ENCODE data around the gene ALG1.
"Not testable (repeated sequence)": the region's sequence is repeated elsewhere in the genome, so short reads cannot be mapped to it uniquely, and the experiment has no call there.

The ALG1 gene

GRCh38 chr16:5040451-5040850 is 31.2 kb upstream of the ALG1 start:
- H4K5ac ChIP-seq (ENCODE audit: low read length) = no peak overlapping the region
- H2BK120ac ChIP-seq (ENCODE audit: low read depth, low read length) = no peak overlapping the region
- no peak overlapping the region for H2BK5ac ChIP-seq (ENCODE audit: low read length)
- no peak overlapping the region for H3K18ac ChIP-seq (ENCODE audit: low read length)
- no peaks in the 10 kb centered on the region for H3K79me2 ChIP-seq (ENCODE audit: control insufficient read depth, insufficient read depth, low read length)
- no peak overlapping the region for H3K56ac ChIP-seq (ENCODE audit: low read length)
- H2BK15ac ChIP-seq (replicated peaks; ENCODE audit: low read depth) = no peak overlapping the region
- no peaks in the 10 kb centered on the region for H3K27me3 ChIP-seq (ENCODE audit: insufficient read depth, low read length, poor library complexity)
- no peaks in the 10 kb centered on the region for H3K36me3 ChIP-seq (ENCODE audit: control insufficient read depth, insufficient read depth, low read length)
- H3K4me1 ChIP-seq (ENCODE audit: control insufficient read depth, low read depth, low read length) = no peaks in the 10 kb centered on the region
- H3K27ac ChIP-seq (ENCODE audit: low read depth, low read length) = no peak overlapping the region
- no peaks in the 10 kb centered on the region for H3K79me1 ChIP-seq (ENCODE audit: low read length)
- no peak overlapping the region for H3K23ac ChIP-seq (ENCODE audit: low read length)
- no CpG with 5 or more reads among the region's 7 CpGs for WGBS (ENCODE audit: extremely low coverage, insufficient coverage, low lambda C conversion rate)
- no peak overlapping the region for H3K4me2 ChIP-seq (ENCODE audit: low read length)
- DNase-seq = no peak
- no peak overlapping the region for H3K4ac ChIP-seq (ENCODE audit: low read depth, low read length)
- no peak overlapping the region for H3K4me3 ChIP-seq (ENCODE audit: low read length)
- no peak overlapping the region for H3K9ac ChIP-seq (ENCODE audit: low read length)
- no peak overlapping the region for H2AK5ac ChIP-seq (ENCODE audit: low read length)
- no peak overlapping the region for H4K8ac ChIP-seq (ENCODE audit: low read depth, low read length)

GRCh38 chr16:5041600-5042133 is 30.0 kb upstream of the ALG1 start:
- Histone ChIP-seq H3K4me3 (ENCODE audit: low read length) (no peak overlapping the region), H3K79me2 (ENCODE audit: control insufficient read depth, insufficient read depth, low read length) (no peaks in the 10 kb centered on the region), H2BK120ac (ENCODE audit: low read depth, low read length) (no peak overlapping the region), H3K4me1 (ENCODE audit: control insufficient read depth, low read depth, low read length) (no peaks in the 10 kb centered on the region), H3K9ac (ENCODE audit: low read length) (no peak overlapping the region), H3K27ac (ENCODE audit: low read depth, low read length) (no peak overlapping the region), H3K27me3 (ENCODE audit: insufficient read depth, low read length, poor library complexity) (no peaks in the 10 kb centered on the region), H2BK15ac (replicated peaks; ENCODE audit: low read depth) (no peak overlapping the region), H2BK5ac (ENCODE audit: low read length) (no peak overlapping the region), H3K18ac (ENCODE audit: low read length) (no peak overlapping the region), H3K23ac (ENCODE audit: low read length) (no peak overlapping the region), H3K4ac (ENCODE audit: low read depth, low read length) (no peak overlapping the region), H3K56ac (ENCODE audit: low read length) (no peak overlapping the region), H3K36me3 (ENCODE audit: control insufficient read depth, insufficient read depth, low read length) (no peaks in the 10 kb centered on the region), H4K5ac (ENCODE audit: low read length) (no peak overlapping the region), H2AK5ac (ENCODE audit: low read length) (no peak overlapping the region), H3K79me1 (ENCODE audit: low read length) (no peaks in the 10 kb centered on the region), H4K8ac (ENCODE audit: low read depth, low read length) (no peak overlapping the region), H3K4me2 (ENCODE audit: low read length) (no peak overlapping the region)
- DNase-seq = no peak
- WGBS (ENCODE audit: extremely low coverage, insufficient coverage, low lambda C conversion rate) = no CpG with 5 or more reads among the region's 12 CpGs

- Histone ChIP-seq H3K4me1 (ENCODE audit: control insufficient read depth, low read depth, low read length) (no peaks in the 10 kb centered on the region), H3K4ac (ENCODE audit: low read depth, low read length) (no peak overlapping the region), H3K18ac (ENCODE audit: low read length) (no peak overlapping the region), H3K9ac (ENCODE audit: low read length) (no peak overlapping the region), H3K27ac (ENCODE audit: low read depth, low read length) (no peak overlapping the region), H3K79me2 (ENCODE audit: control insufficient read depth, insufficient read depth, low read length) (no peaks in the 10 kb centered on the region), H3K27me3 (ENCODE audit: insufficient read depth, low read length, poor library complexity) (no peaks in the 10 kb centered on the region), H4K5ac (ENCODE audit: low read length) (no peak overlapping the region), H4K8ac (ENCODE audit: low read depth, low read length) (no peak overlapping the region), H3K36me3 (ENCODE audit: control insufficient read depth, insufficient read depth, low read length) (no peaks in the 10 kb centered on the region), H3K4me3 (ENCODE audit: low read length) (no peak overlapping the region), H3K23ac (ENCODE audit: low read length) (no peak overlapping the region), H2BK15ac (replicated peaks; ENCODE audit: low read depth) (no peak overlapping the region), H2AK5ac (ENCODE audit: low read length) (no peak overlapping the region), H3K4me2 (ENCODE audit: low read length) (no peak overlapping the region), H3K56ac (ENCODE audit: low read length) (no peak overlapping the region), H2BK120ac (ENCODE audit: low read depth, low read length) (no peak overlapping the region), H3K79me1 (ENCODE audit: low read length) (no peaks in the 10 kb centered on the region), H2BK5ac (ENCODE audit: low read length) (no peak overlapping the region)
- peak; percentile 57 for DNase-seq
- no CpG with 5 or more reads among the region's 14 CpGs for WGBS (ENCODE audit: extremely low coverage, insufficient coverage, low lambda C conversion rate)
Measured at GRCh38 chr16:5042574-5043171, 29.0 kb upstream of the ALG1 start.

- no peak for DNase-seq
- H3K18ac ChIP-seq (ENCODE audit: low read length) = no peak overlapping the region
- no peak overlapping the region for H3K4me2 ChIP-seq (ENCODE audit: low read length)
- H2BK5ac ChIP-seq (ENCODE audit: low read length) = no peak overlapping the region
- no peaks in the 10 kb centered on the region for H3K27me3 ChIP-seq (ENCODE audit: insufficient read depth, low read length, poor library complexity)
- no peak overlapping the region for H2AK5ac ChIP-seq (ENCODE audit: low read length)
- H3K56ac ChIP-seq (ENCODE audit: low read length) = no peak overlapping the region
- no peak overlapping the region for H3K4me3 ChIP-seq (ENCODE audit: low read length)
- no peak overlapping the region for H3K4ac ChIP-seq (ENCODE audit: low read depth, low read length)
- no peak overlapping the region for H4K5ac ChIP-seq (ENCODE audit: low read length)
- WGBS (ENCODE audit: extremely low coverage, insufficient coverage, low lambda C conversion rate) = no CpG with 5 or more reads among the region's 8 CpGs
- no peak overlapping the region for H4K8ac ChIP-seq (ENCODE audit: low read depth, low read length)
- no peaks in the 10 kb centered on the region for H3K79me1 ChIP-seq (ENCODE audit: low read length)
- no peak overlapping the region for H3K27ac ChIP-seq (ENCODE audit: low read depth, low read length)
- H2BK15ac ChIP-seq (replicated peaks; ENCODE audit: low read depth) = no peak overlapping the region
- H3K23ac ChIP-seq (ENCODE audit: low read length) = no peak overlapping the region
- H3K36me3 ChIP-seq (ENCODE audit: control insufficient read depth, insufficient read depth, low read length) = no peaks in the 10 kb centered on the region
- no peaks in the 10 kb centered on the region for H3K4me1 ChIP-seq (ENCODE audit: control insufficient read depth, low read depth, low read length)
- H3K79me2 ChIP-seq (ENCODE audit: control insufficient read depth, insufficient read depth, low read length) = no peaks in the 10 kb centered on the region
- H3K9ac ChIP-seq (ENCODE audit: low read length) = no peak overlapping the region
- H2BK120ac ChIP-seq (ENCODE audit: low read depth, low read length) = no peak overlapping the region
Measured at GRCh38 chr16:5044011-5044540, 27.6 kb upstream of the ALG1 start.

- H3K18ac ChIP-seq (ENCODE audit: low read length); H3K4ac ChIP-seq (ENCODE audit: low read depth, low read length); H3K56ac ChIP-seq (ENCODE audit: low read length); H3K27ac ChIP-seq (ENCODE audit: low read depth, low read length); H4K5ac ChIP-seq (ENCODE audit: low read length); H3K4me1 ChIP-seq (ENCODE audit: control insufficient read depth, low read depth, low read length); H3K4me3 ChIP-seq (ENCODE audit: low read length); H2BK15ac ChIP-seq (replicated peaks; ENCODE audit: low read depth); DNase-seq; H3K23ac ChIP-seq (ENCODE audit: low read length); H3K27me3 ChIP-seq (ENCODE audit: insufficient read depth, low read length, poor library complexity); H4K8ac ChIP-seq (ENCODE audit: low read depth, low read length); H2BK120ac ChIP-seq (ENCODE audit: low read depth, low read length); H3K9ac ChIP-seq (ENCODE audit: low read length); H3K79me1 ChIP-seq (ENCODE audit: low read length); H3K36me3 ChIP-seq (ENCODE audit: control insufficient read depth, insufficient read depth, low read length); H2AK5ac ChIP-seq (ENCODE audit: low read length); H2BK5ac ChIP-seq (ENCODE audit: low read length); H3K79me2 ChIP-seq (ENCODE audit: control insufficient read depth, insufficient read depth, low read length); H3K4me2 ChIP-seq (ENCODE audit: low read length): not testable (repeated sequence)
- no CpG with 5 or more reads among the region's 11 CpGs for WGBS (ENCODE audit: extremely low coverage, insufficient coverage, low lambda C conversion rate)
Measured at GRCh38 chr16:5044581-5044980, 27.1 kb upstream of the ALG1 start.
